ENCODE results near the gene TMOD3.

Gene TMOD3

GRCh38 chr15:51849860-51850259 lies 20.4 kb downstream of the TMOD3 start:
- H3K9me2 ChIP-seq (replicated peaks; ENCODE audit: low read depth, low read length): no peaks in the 10 kb centered on the region
- no peak overlapping the region for H3K4me3 ChIP-seq (ENCODE audit: low read length, poor library complexity, severe bottlenecking)
- H3K36me3 ChIP-seq (ENCODE audit: insufficient read depth, low read length): no peaks in the 10 kb centered on the region
- no peak overlapping the region for H2AFZ ChIP-seq (ENCODE audit: low read length)
- peaks cover 97% of the 10 kb centered on the region for H3K79me2 ChIP-seq (ENCODE audit: insufficient read depth, low read length)
- no peak overlapping the region for H3K9ac ChIP-seq (ENCODE audit: low read depth, low read length, poor library complexity, severe bottlenecking)
- H4K20me1 ChIP-seq (ENCODE audit: insufficient read depth, low read length, poor library complexity, severe bottlenecking): peaks cover 30% of the 10 kb centered on the region
- TF ChIP-seq EZH2phosphoT487 (IDR thresholded peaks at IDR 0.05; ENCODE audit: borderline replicate concordance) (no peak), CTCF (conservative IDR thresholded peaks at IDR 0.05; ENCODE audit: low read length) (no peak)
- peaks cover 27% of the 10 kb centered on the region for H3K4me1 ChIP-seq (ENCODE audit: insufficient read depth, low read length, poor library complexity, severe bottlenecking)
- no peak overlapping the region for H3K4me2 ChIP-seq (ENCODE audit: low read depth, low read length, poor library complexity, severe bottlenecking)
- H3F3A ChIP-seq (ENCODE audit: low read depth): no peaks in the 10 kb centered on the region
- H3K9me3 ChIP-seq (ENCODE audit: insufficient read depth, low read depth, low read length): no peaks in the 10 kb centered on the region
- H3K27me3 ChIP-seq (ENCODE audit: insufficient read depth, low read length, poor library complexity, severe bottlenecking): no peaks in the 10 kb centered on the region

- Histone ChIP-seq H3K4me2 (ENCODE audit: low read depth, low read length, poor library complexity, severe bottlenecking) (no peak overlapping the region), H3K79me2 (ENCODE audit: insufficient read depth, low read length) (peaks cover 91% of the 10 kb centered on the region), H3K9ac (ENCODE audit: low read depth, low read length, poor library complexity, severe bottlenecking) (no peak overlapping the region)
Measured at GRCh38 chr15:51853998-51854397, 24.5 kb downstream of the TMOD3 start.

GRCh38 chr15:51855612-51856011 lies 26.2 kb downstream of the TMOD3 start:
- Histone ChIP-seq H3K79me2 (ENCODE audit: insufficient read depth, low read length) (peaks cover 91% of the 10 kb centered on the region), H3K4me1 (ENCODE audit: insufficient read depth, low read length, poor library complexity, severe bottlenecking) (no peaks in the 10 kb centered on the region), H3K9me2 (replicated peaks; ENCODE audit: low read depth, low read length) (no peaks in the 10 kb centered on the region), H3F3A (ENCODE audit: low read depth) (no peaks in the 10 kb centered on the region), H3K4me3 (ENCODE audit: low read length, poor library complexity, severe bottlenecking) (no peak overlapping the region), H3K4me2 (ENCODE audit: low read depth, low read length, poor library complexity, severe bottlenecking) (no peak overlapping the region), H2AFZ (ENCODE audit: low read length) (no peak overlapping the region), H3K27me3 (ENCODE audit: insufficient read depth, low read length, poor library complexity, severe bottlenecking) (no peaks in the 10 kb centered on the region), H4K20me1 (ENCODE audit: insufficient read depth, low read length, poor library complexity, severe bottlenecking) (peaks cover 19% of the 10 kb centered on the region), H3K9ac (ENCODE audit: low read depth, low read length, poor library complexity, severe bottlenecking) (no peak overlapping the region), H3K9me3 (ENCODE audit: insufficient read depth, low read depth, low read length) (no peaks in the 10 kb centered on the region), H3K36me3 (ENCODE audit: insufficient read depth, low read length) (no peaks in the 10 kb centered on the region)
- TF ChIP-seq CTCF (conservative IDR thresholded peaks at IDR 0.05; ENCODE audit: low read length) (no peak), EZH2phosphoT487 (IDR thresholded peaks at IDR 0.05; ENCODE audit: borderline replicate concordance) (no peak)

More at GRCh38 chr15:51853998-51854397, 24.5 kb downstream of the TMOD3 start:
- H3K36me3 ChIP-seq (ENCODE audit: insufficient read depth, low read length): no peaks in the 10 kb centered on the region
- TF ChIP-seq CTCF (conservative IDR thresholded peaks at IDR 0.05; ENCODE audit: low read length) (no peak), EZH2phosphoT487 (IDR thresholded peaks at IDR 0.05; ENCODE audit: borderline replicate concordance) (no peak)
- no peaks in the 10 kb centered on the region for H3K9me3 ChIP-seq (ENCODE audit: insufficient read depth, low read depth, low read length)
- H3K27me3 ChIP-seq (ENCODE audit: insufficient read depth, low read length, poor library complexity, severe bottlenecking): no peaks in the 10 kb centered on the region
- H2AFZ ChIP-seq (ENCODE audit: low read length): no peak overlapping the region
- no peaks in the 10 kb centered on the region for H3F3A ChIP-seq (ENCODE audit: low read depth)
- H4K20me1 ChIP-seq (ENCODE audit: insufficient read depth, low read length, poor library complexity, severe bottlenecking): peaks cover 19% of the 10 kb centered on the region
- no peaks in the 10 kb centered on the region for H3K9me2 ChIP-seq (replicated peaks; ENCODE audit: low read depth, low read length)
- H3K4me1 ChIP-seq (ENCODE audit: insufficient read depth, low read length, poor library complexity, severe bottlenecking): no peaks in the 10 kb centered on the region
- H3K4me3 ChIP-seq (ENCODE audit: low read length, poor library complexity, severe bottlenecking): no peak overlapping the region

All from Loucy (cell line).